Measurements from ENCODE around the gene HLCS. TPM values are rescaled to one million over a fixed set of nuclear protein-coding genes. Genes with fewer than 3 reads are reported as not detected.
A peak's percentile ranks its signal among the peaks of the same experiment; 100 is the strongest.

Gene HLCS
- total and polyA plus RNA-seq, 2 donors (not counting 1 experiment from before 2014, with no cell fraction given): 23.1 to 40.0 TPM

GRCh38 chr21:36888466-36888865 is 78.0 kb downstream of the HLCS start:
- H3K9me3 ChIP-seq (ENCODE audit: control insufficient read depth, insufficient read depth, low read depth, low read length): no peaks in the 10 kb centered on the region
- H2AFZ ChIP-seq (ENCODE audit: low read length): no peak overlapping the region
- H3K79me2 ChIP-seq (ENCODE audit: control insufficient read depth, insufficient read depth, low read length): no peaks in the 10 kb centered on the region
- H3K4me1 ChIP-seq (ENCODE audit: control insufficient read depth, extremely low read depth, insufficient read depth, low read length): no peaks in the 10 kb centered on the region
- H3K36me3 ChIP-seq (ENCODE audit: control insufficient read depth, insufficient read depth, low read length): no peaks in the 10 kb centered on the region
- no peak overlapping the region for H3K4me3 ChIP-seq (replicated peaks in 1 of 4; ENCODE audit: control extremely low read depth in 1 of 4, insufficient read depth in 1 of 4, low read depth in 3 of 4, low read length in 4 of 4)
- H4K20me1 ChIP-seq (ENCODE audit: control insufficient read depth, extremely low read depth, insufficient read depth, low read length): no peaks in the 10 kb centered on the region
- H3K9ac ChIP-seq (ENCODE audit: insufficient read depth, low read length): no peak overlapping the region
- H3K27ac ChIP-seq (ENCODE audit: insufficient read depth, low read length): no peak overlapping the region
- H3K27me3 ChIP-seq (ENCODE audit: control insufficient read depth, insufficient read depth, low read length): no peaks in the 10 kb centered on the region
- no peak overlapping the region for H3K4me2 ChIP-seq (ENCODE audit: extremely low read depth, insufficient read depth, low read length)
- no peak for DNase-seq (ENCODE audit: low read depth in 2 of 2)
- TF ChIP-seq EZH2 (IDR thresholded peaks at IDR 0.05; ENCODE audit: low read length, missing control alignments) (no peak), CTCF (conservative IDR thresholded peaks at IDR 0.05 in 1 of 2, IDR thresholded peaks at IDR 0.05 in 1 of 2; ENCODE audit: low read depth in 1 of 2, low read length in 2 of 2) (no peak)

GRCh38 chr21:36887963-36888362 is 78.5 kb downstream of the HLCS start:
- TF ChIP-seq EZH2 (IDR thresholded peaks at IDR 0.05; ENCODE audit: low read length, missing control alignments): no peak
- no peak for TF ChIP-seq CTCF (conservative IDR thresholded peaks at IDR 0.05 in 1 of 2, IDR thresholded peaks at IDR 0.05 in 1 of 2; ENCODE audit: low read depth in 1 of 2, low read length in 2 of 2)
- no peaks in the 10 kb centered on the region for H3K36me3 ChIP-seq (ENCODE audit: control insufficient read depth, insufficient read depth, low read length)
- H2AFZ ChIP-seq (ENCODE audit: low read length): no peak overlapping the region
- H3K4me3 ChIP-seq (replicated peaks in 1 of 4; ENCODE audit: control extremely low read depth in 1 of 4, insufficient read depth in 1 of 4, low read depth in 3 of 4, low read length in 4 of 4): no peak overlapping the region
- H3K9ac ChIP-seq (ENCODE audit: insufficient read depth, low read length): no peak overlapping the region
- no peaks in the 10 kb centered on the region for H3K9me3 ChIP-seq (ENCODE audit: control insufficient read depth, insufficient read depth, low read depth, low read length)
- peak in 1 of 2 donors; percentile 53 for DNase-seq (ENCODE audit: low read depth in 2 of 2)
- no peak overlapping the region for H3K27ac ChIP-seq (ENCODE audit: insufficient read depth, low read length)
- H3K4me1 ChIP-seq (ENCODE audit: control insufficient read depth, extremely low read depth, insufficient read depth, low read length): no peaks in the 10 kb centered on the region
- no peaks in the 10 kb centered on the region for H3K79me2 ChIP-seq (ENCODE audit: control insufficient read depth, insufficient read depth, low read length)
- H3K27me3 ChIP-seq (ENCODE audit: control insufficient read depth, insufficient read depth, low read length): no peaks in the 10 kb centered on the region
- no peaks in the 10 kb centered on the region for H4K20me1 ChIP-seq (ENCODE audit: control insufficient read depth, extremely low read depth, insufficient read depth, low read length)
- H3K4me2 ChIP-seq (ENCODE audit: extremely low read depth, insufficient read depth, low read length): no peak overlapping the region

- no peak overlapping the region for H3K4me3 ChIP-seq (replicated peaks in 1 of 4; ENCODE audit: control extremely low read depth in 1 of 4, insufficient read depth in 1 of 4, low read depth in 3 of 4, low read length in 4 of 4)
- no peak overlapping the region for H3K4me2 ChIP-seq (ENCODE audit: extremely low read depth, insufficient read depth, low read length)
- H3K9ac ChIP-seq (ENCODE audit: insufficient read depth, low read length): no peak overlapping the region
- H3K36me3 ChIP-seq (ENCODE audit: control insufficient read depth, insufficient read depth, low read length): no peaks in the 10 kb centered on the region
- no peaks in the 10 kb centered on the region for H4K20me1 ChIP-seq (ENCODE audit: control insufficient read depth, extremely low read depth, insufficient read depth, low read length)
- H3K4me1 ChIP-seq (ENCODE audit: control insufficient read depth, extremely low read depth, insufficient read depth, low read length): no peaks in the 10 kb centered on the region
- peak in 1 of 2 donors; percentile 91 for DNase-seq (ENCODE audit: low read depth in 2 of 2)
- no peak overlapping the region for H3K27ac ChIP-seq (ENCODE audit: insufficient read depth, low read length)
- H3K9me3 ChIP-seq (ENCODE audit: control insufficient read depth, insufficient read depth, low read depth, low read length): no peaks in the 10 kb centered on the region
- no peaks in the 10 kb centered on the region for H3K79me2 ChIP-seq (ENCODE audit: control insufficient read depth, insufficient read depth, low read length)
- no peak overlapping the region for H2AFZ ChIP-seq (ENCODE audit: low read length)
- H3K27me3 ChIP-seq (ENCODE audit: control insufficient read depth, insufficient read depth, low read length): no peaks in the 10 kb centered on the region
- no peak for TF ChIP-seq CTCF (conservative IDR thresholded peaks at IDR 0.05 in 1 of 2, IDR thresholded peaks at IDR 0.05 in 1 of 2; ENCODE audit: low read depth in 1 of 2, low read length in 2 of 2)
- no peak for TF ChIP-seq EZH2 (IDR thresholded peaks at IDR 0.05; ENCODE audit: low read length, missing control alignments)
These were observed 82.7 kb downstream of the HLCS start for GRCh38 chr21:36883532-36884486.
